Natural killer cell (primary cell): ENCODE data around the gene CDC45. TPM values are rescaled to one million over a fixed set of nuclear protein-coding genes. Genes with fewer than 3 reads are reported as not detected.

ENCODE experiments used
- ATAC-seq, 3 donors: fragments of 150-1000 bp in 2 of 3; fragments of 200-7000 bp in 1 of 3; cut with Tn5 transposase; 1 replicate in 1 of 3; 2 replicates in 2 of 3; pipeline ENCODE4 v1.10.0; 2021; ENCODE audit warnings: mild to moderate bottlenecking in 2 of 3, moderate library complexity in 2 of 3
- DNase-seq, 2 donors: peaks; one replicate each; pipeline versions ENCODE4 v3.0.0 to v3.0.0-alpha.2; 2013 to 2021; ENCODE audit warnings: mixed read lengths in 1 of 2
- H3K27ac ChIP-seq: one replicate; pipeline ENCODE4 v1.5.1; 2013; ENCODE audit warnings: mild to moderate bottlenecking, low read length
- H3K27me3 ChIP-seq: one replicate; pipeline ENCODE4 v1.6.1; 2013; ENCODE audit warnings: low read length; ENCODE audit not compliant: control insufficient read depth, insufficient read depth
- H3K36me3 ChIP-seq: one replicate; pipeline ENCODE4 v1.6.1; 2013; ENCODE audit warnings: low read length; ENCODE audit not compliant: control insufficient read depth, insufficient read depth
- H3K4me1 ChIP-seq: one replicate; pipeline ENCODE4 v1.6.1; 2013; ENCODE audit warnings: low read length; ENCODE audit not compliant: control insufficient read depth, insufficient read depth
- H3K4me3 ChIP-seq: one replicate; pipeline ENCODE4 v1.5.1; 2013; ENCODE audit warnings: low read length
- H3K9me3 ChIP-seq: one replicate; pipeline ENCODE4 v1.6.1; 2013; ENCODE audit warnings: low read length; ENCODE audit not compliant: control insufficient read depth, insufficient read depth
- H3K27ac Mint-ChIP-seq, 2 donors: one replicate each; pipeline ENCODE4 v1.8.0; 2022; ENCODE audit warnings: mild to moderate bottlenecking in 2 of 2, mixed read lengths in 2 of 2, moderate library complexity in 1 of 2
- H3K27me3 Mint-ChIP-seq, 2 donors: one replicate each; pipeline ENCODE4 v1.8.0; 2022; ENCODE audit warnings: low read depth in 2 of 2, mixed read lengths in 2 of 2
- H3K36me3 Mint-ChIP-seq: one replicate; pipeline ENCODE4 v1.8.0; 2022; ENCODE audit warnings: mixed read lengths
- H3K4me1 Mint-ChIP-seq, 2 donors: one replicate each; pipeline ENCODE4 v1.8.0; 2022; ENCODE audit warnings: mixed read lengths in 2 of 2
- H3K4me3 Mint-ChIP-seq: one replicate; pipeline ENCODE4 v1.8.0; 2022; ENCODE audit warnings: mild to moderate bottlenecking, moderate library complexity, mixed read lengths
- H3K9me3 Mint-ChIP-seq, 2 donors: one replicate each; pipeline ENCODE4 v1.8.0; 2022; ENCODE audit warnings: mixed read lengths in 2 of 2
- CTCF ChIP-seq: fragments of 200-600 bp; IDR thresholded peaks from one replicate; pipeline ENCODE4 v1.8.0; 2022; ENCODE audit warnings: antibody characterized with exemption
- WGBS: methylation state at CpG from one replicate; pipeline ENCODE4 v1.1.7; 2013; ENCODE audit warnings: missing lambda C conversion rate; ENCODE audit not compliant: insufficient coverage; 5-methylcytosine and 5-hydroxymethylcytosine counted together
- intact Hi-C: fragments of 100-400 bp; cut with micrococcal nuclease; formaldehyde crosslinking; loops from one replicate; pipeline ENCODE4 v1.14.2; 2022
- total RNA-seq, 4 donors: library from RNA; stranded (reverse); fragments of 120-200 nt in 1 of 4; gene quantifications; one replicate each; pipeline versions ENCODE4 v1.2.3 to v1.2.4, GENCODE V29; 2013 to 2022

The CDC45 gene
- total RNA-seq, 3 donors from 2014 or later (not counting 1 experiment from before 2014, with no cell fraction given): 1.6 to 4.8 (median 3.3) TPM

- H3K27ac ChIP-seq: no peak overlapping the region
- WGBS: 90% methylated on average over 8 of the region's 11 CpGs
Observed at GRCh38 chr22:19565382-19566278, 85.9 kb downstream of the CDC45 start.

GRCh38 chr22:19566279-19567156, 86.8 kb downstream of the CDC45 start:
- Mint-ChIP-seq H3K9me3 (no peaks in the 10 kb centered on the region), H3K27ac (no peak overlapping the region), H3K36me3 (no peaks in the 10 kb centered on the region), H3K27me3 (peaks cover 0 to 2% of the 10 kb centered on the region in 2 donors), H3K4me1 (no peaks in the 10 kb centered on the region), H3K4me3 (no peak overlapping the region)
- no peaks in the 10 kb centered on the region for H3K4me1 ChIP-seq
- H3K27me3 ChIP-seq: no peaks in the 10 kb centered on the region
- no peaks in the 10 kb centered on the region for H3K9me3 ChIP-seq
- ATAC-seq (no peak), DNase-seq (no peak)
- H3K36me3 ChIP-seq: no peaks in the 10 kb centered on the region
- intact Hi-C loops: no loop called here
- no peak for TF ChIP-seq CTCF
- H3K4me3 ChIP-seq: no peak overlapping the region
- WGBS: 94% methylated on average over 52 of the region's 52 CpGs
- no peak overlapping the region for H3K27ac ChIP-seq

More at GRCh38 chr22:19565382-19566278, 85.9 kb downstream of the CDC45 start:
- no peaks in the 10 kb centered on the region for H3K36me3 Mint-ChIP-seq
- peaks cover 0 to 5% of the 10 kb centered on the region in 2 donors for H3K27me3 Mint-ChIP-seq
- no peak for TF ChIP-seq CTCF
- no peaks in the 10 kb centered on the region for H3K4me1 ChIP-seq
- no peaks in the 10 kb centered on the region for H3K4me1 Mint-ChIP-seq
- no peak overlapping the region for H3K4me3 Mint-ChIP-seq
- no peak overlapping the region for H3K27ac Mint-ChIP-seq
- no peaks in the 10 kb centered on the region for H3K36me3 ChIP-seq
- DNase-seq (no peak), ATAC-seq (no peak)
- H3K27me3 ChIP-seq: no peaks in the 10 kb centered on the region
- H3K9me3 ChIP-seq: no peaks in the 10 kb centered on the region
- intact Hi-C loops: no loop called here
- H3K9me3 Mint-ChIP-seq: no peaks in the 10 kb centered on the region
- no peak overlapping the region for H3K4me3 ChIP-seq

- H3K27me3 Mint-ChIP-seq: peaks cover 0 to 2% of the 10 kb centered on the region in 2 donors
- Histone ChIP-seq H3K27ac (no peak overlapping the region), H3K36me3 (no peaks in the 10 kb centered on the region), H3K4me1 (no peaks in the 10 kb centered on the region), H3K9me3 (no peaks in the 10 kb centered on the region), H3K27me3 (no peaks in the 10 kb centered on the region), H3K4me3 (no peak overlapping the region)
- no peak overlapping the region for H3K27ac Mint-ChIP-seq
- WGBS: 92% methylated on average over 24 of the region's 24 CpGs
- intact Hi-C loops: no loop called here
- no peak for DNase-seq
- H3K9me3 Mint-ChIP-seq: no peaks in the 10 kb centered on the region
- H3K4me3 Mint-ChIP-seq: no peak overlapping the region
- H3K4me1 Mint-ChIP-seq: no peaks in the 10 kb centered on the region
- H3K36me3 Mint-ChIP-seq: no peaks in the 10 kb centered on the region
- TF ChIP-seq CTCF: no peak
- no peak for ATAC-seq
Observed at GRCh38 chr22:19567157-19568009, 87.7 kb downstream of the CDC45 start.
